PC-3 (cell line): ENCODE results near the gene CHRNA5. TPM values are rescaled to one million over a fixed set of nuclear protein-coding genes. Genes with fewer than 3 reads are reported as not detected.
A peak's percentile ranks its signal among the peaks of the same experiment; 100 is the strongest.
"Not testable (repeated sequence)": the region's sequence is repeated elsewhere in the genome, so short reads cannot be mapped to it uniquely, and the experiment has no call there.

Source experiments
- ATAC-seq: fragments of 200-7000 bp; cut with Tn5 transposase; 2 replicates; pipeline ENCODE4 v1.9.1; 2020; ENCODE audit warnings: mild to moderate bottlenecking, moderate library complexity
- BruUV-seq: library from RNA; stranded (reverse); fragments of 400-500 nt; replicated peaks from 2 replicates; lab custom pipeline; 2021; lab: Mats Ljungman, UMichigan
- CTCF ChIA-PET: fragments of 300-600 bp; sonication (Branson Sonifier 250); formaldehyde crosslinking; loops from one replicate; lab custom pipeline; 2022; ENCODE audit warnings: antibody characterized with exemption; lab: Charles Lee
- POLR2A ChIA-PET: fragments of 300-600 bp; sonication (Branson Sonifier 250); formaldehyde crosslinking; loops from one replicate; lab custom pipeline; 2022; ENCODE audit warnings: antibody characterized with exemption; ENCODE audit not compliant: unreplicated experiment; lab: Charles Lee
- DNase-seq: peaks from one replicate; pipeline ENCODE4 v3.0.0-alpha.2; 2015
- H2AFZ ChIP-seq: fragments of 300-600 bp; sonication (generic); 2 replicates; pipeline ENCODE4 v1.6.0; 2016; ENCODE audit warnings: antibody characterized with exemption, low read length
- H3F3A ChIP-seq: fragments of 300-600 bp; sonication (generic); one replicate; pipeline ENCODE4 v1.6.0; 2017; ENCODE audit warnings: antibody characterized with exemption, low read length, control low read depth, mild to moderate bottlenecking; ENCODE audit not compliant: unreplicated experiment
- H3K27ac ChIP-seq: fragments of 300-600 bp; sonication (generic); 2 replicates; pipeline ENCODE4 v1.5.1; 2016; ENCODE audit warnings: mild to moderate bottlenecking, low read length
- H3K27me3 ChIP-seq: fragments of 300-600 bp; sonication (generic); 2 replicates; pipeline ENCODE4 v1.6.1; 2016; ENCODE audit warnings: low read length, mixed read lengths
- H3K36me3 ChIP-seq: fragments of 300-600 bp; sonication (generic); 2 replicates; pipeline ENCODE4 v1.6.1; 2016; ENCODE audit warnings: low read depth, mixed run types, low read length, mixed read lengths
- H3K4me1 ChIP-seq: fragments of 300-600 bp; sonication (generic); 2 replicates; pipeline ENCODE4 v1.5.1; 2016; ENCODE audit warnings: low read length; ENCODE audit not compliant: insufficient read depth
- H3K4me2 ChIP-seq: fragments of 300-600 bp; sonication (generic); 2 replicates; pipeline ENCODE4 v1.6.0; 2016; ENCODE audit warnings: low read length
- H3K4me3 ChIP-seq: fragments of 300-600 bp; sonication (generic); 2 replicates; pipeline ENCODE4 v1.5.1; 2016; ENCODE audit warnings: mild to moderate bottlenecking, low read length, mixed read lengths
- H3K79me2 ChIP-seq: fragments of 300-600 bp; sonication (generic); 2 replicates; pipeline ENCODE4 v1.6.1; 2017; ENCODE audit warnings: low read length, mixed read lengths
- H3K9ac ChIP-seq: fragments of 300-600 bp; sonication (generic); 2 replicates; pipeline ENCODE4 v1.6.0; 2016; ENCODE audit warnings: mild to moderate bottlenecking, low read length
- H3K9me2 ChIP-seq: fragments of 300-600 bp; sonication (generic); replicated peaks from 2 replicates; pipeline ENCODE4 v1.6.1; 2016; ENCODE audit warnings: mixed run types, low read length, mixed read lengths
- H3K9me3 ChIP-seq: fragments of 300-600 bp; sonication (generic); 2 replicates; pipeline ENCODE4 v1.6.1; 2016; ENCODE audit warnings: low read length, mixed read lengths
- H4K20me1 ChIP-seq: fragments of 300-600 bp; sonication (generic); 2 replicates; pipeline ENCODE4 v1.6.1; 2016; ENCODE audit warnings: low read length, mixed read lengths
- CTCF ChIP-seq: fragments of 300-600 bp; sonication (generic); conservative IDR thresholded peaks from 2 replicates; pipeline ENCODE4 v1.5.1; 2017; ENCODE audit warnings: antibody characterized with exemption, low read depth, mild to moderate bottlenecking, low read length
- EZH2 ChIP-seq: fragments of 300-600 bp; sonication (generic); IDR thresholded peaks from one replicate; pipeline ENCODE4 v1.6.1; 2017; ENCODE audit warnings: antibody characterized with exemption, mild to moderate bottlenecking, low read length; ENCODE audit not compliant: unreplicated experiment
- EZH2phosphoT487 ChIP-seq: fragments of 300-600 bp; sonication (generic); IDR thresholded peaks from 2 replicates; pipeline ENCODE4 v1.6.1; 2018; ENCODE audit warnings: mild to moderate bottlenecking, antibody characterized with exemption, low read length, borderline replicate concordance
- intact Hi-C: fragments of 100-400 bp; cut with micrococcal nuclease; formaldehyde crosslinking; loops from 2 replicates; pipeline ENCODE4 v1.9.0; 2023
- total RNA-seq: library from RNA; depleted of rRNA; stranded (reverse); fragments of >200 nt; gene quantifications from 2 replicates; pipeline ENCODE4 v1.2.3, GENCODE V29; 2014

The CHRNA5 gene
- total RNA-seq, 1 experiment from 2014 or later = 8.4 TPM

GRCh38 chr15:78537266-78537905 is 27.9 kb upstream of the CHRNA5 start:
- POLR2A ChIA-PET = no interaction called here

GRCh38 chr15:78538358-78538757 is 27.0 kb upstream of the CHRNA5 start:
- DNase-seq (no peak), ATAC-seq (no peak)
- Histone ChIP-seq H3K27me3 (no peaks in the 10 kb centered on the region), H3K4me2 (no peak overlapping the region), H3K4me3 (no peak overlapping the region), H4K20me1 (peaks cover 9% of the 10 kb centered on the region; the same call in 1 of the 2 replicates), H2AFZ (no peak overlapping the region), H3K4me1 (peaks cover 18% of the 10 kb centered on the region), H3F3A (no peaks in the 10 kb centered on the region), H3K79me2 (peaks cover 32% of the 10 kb centered on the region), H3K9ac (no peak overlapping the region), H3K36me3 (peaks cover 16% of the 10 kb centered on the region; the same call in 1 of the 2 replicates), H3K9me2 (no peaks in the 10 kb centered on the region), H3K27ac (no peak overlapping the region), H3K9me3 (no peaks in the 10 kb centered on the region)
- intact Hi-C loops = no loop called here
- POLR2A ChIA-PET = no interaction called here
- no TSS peak for BruUV-seq
- CTCF ChIA-PET = no interaction called here
- TF ChIP-seq EZH2 (no peak), EZH2phosphoT487 (no peak), CTCF (no peak)

More at GRCh38 chr15:78537266-78537905, 27.9 kb upstream of the CHRNA5 start:
- DNase-seq (no peak), ATAC-seq (no peak)
- CTCF ChIA-PET = no interaction called here
- no peaks in the 10 kb centered on the region for H3F3A ChIP-seq
- no peak overlapping the region for H3K4me2 ChIP-seq
- H3K9me2 ChIP-seq = no peaks in the 10 kb centered on the region
- peaks cover 23% of the 10 kb centered on the region for H3K79me2 ChIP-seq
- no peak overlapping the region for H3K9ac ChIP-seq
- no peaks in the 10 kb centered on the region for H3K27me3 ChIP-seq
- peaks cover 7% of the 10 kb centered on the region; the same call in 1 of the 2 replicates for H3K36me3 ChIP-seq
- intact Hi-C loops = no loop called here
- no peak overlapping the region for H3K4me3 ChIP-seq
- no peak for TF ChIP-seq EZH2
- TF ChIP-seq CTCF = no peak
- no peak for TF ChIP-seq EZH2phosphoT487
- no peak overlapping the region for H3K27ac ChIP-seq
- no peaks in the 10 kb centered on the region for H3K9me3 ChIP-seq
- BruUV-seq = no TSS peak
- H3K4me1 ChIP-seq = peaks cover 10% of the 10 kb centered on the region
- H2AFZ ChIP-seq = no peak overlapping the region
- H4K20me1 ChIP-seq = peaks cover 9% of the 10 kb centered on the region; the same call in 1 of the 2 replicates

- Histone ChIP-seq H3K4me3 (peak overlapping the region; percentile 99), H3K4me1 (peaks cover 18% of the 10 kb centered on the region), H3K36me3 (peaks cover 23% of the 10 kb centered on the region; the same call in 1 of the 2 replicates), H3K4me2 (peak overlapping the region; percentile 83), H3K27ac (peak overlapping the region; percentile 69), H2AFZ (peak overlapping the region; percentile 80), H3K79me2 (peaks cover 39% of the 10 kb centered on the region), H3K9ac (peak overlapping the region; percentile 93)
- H3K9me2 ChIP-seq, ATAC-seq, H3F3A ChIP-seq, DNase-seq, H3K9me3 ChIP-seq, H4K20me1 ChIP-seq, CTCF ChIA-PET, H3K27me3 ChIP-seq: not testable (repeated sequence)
- POLR2A ChIA-PET = interaction anchor here (0.6 to 1.1 kb wide), 3 partner anchors 26 to 124 kb away, joined by 3 read pairs; partner anchors contain the start of gene CHRNA5
- intact Hi-C loops = loop anchor here (5.0 kb wide), 1 partner anchor 32 kb away; the partner anchor contains the start of gene HYKK
- BruUV-seq = TSS peak; percentile 92
Observed at GRCh38 chr15:78539464-78540140, 25.7 kb upstream of the CHRNA5 start.
